ENCODE measurements around the gene LARGE1. TPM values are rescaled to one million over a fixed set of nuclear protein-coding genes. Genes with fewer than 3 reads are reported as not detected.
"Not testable (repeated sequence)": the region's sequence is repeated elsewhere in the genome, so short reads cannot be mapped to it uniquely, and the experiment has no call there.

Gene LARGE1
- total RNA-seq, 2 experiments from 2014 or later: 0.18 to 0.38 TPM

GRCh38 chr22:33575041-33575440, 345.2 kb downstream of the LARGE1 start:
- ChIA-PET CTCF (no interaction called here), POLR2A (interaction anchor here (0.7 kb wide), 1 partner anchor 14 kb away, joined by 3 read pairs; no protein-coding TSS in a partner anchor)
- no peaks in the 10 kb centered on the region for H3K27me3 Mint-ChIP-seq
- no peak overlapping the region for H3K27ac Mint-ChIP-seq
- no peaks in the 10 kb centered on the region for H3K36me3 Mint-ChIP-seq (ENCODE audit: low read depth)
- H3K4me3 Mint-ChIP-seq: no peak overlapping the region
- H3K4me1 Mint-ChIP-seq: no peaks in the 10 kb centered on the region
- peaks cover 6% of the 10 kb centered on the region for H3K9me3 Mint-ChIP-seq
- DNase-seq: no peak

DNA sequence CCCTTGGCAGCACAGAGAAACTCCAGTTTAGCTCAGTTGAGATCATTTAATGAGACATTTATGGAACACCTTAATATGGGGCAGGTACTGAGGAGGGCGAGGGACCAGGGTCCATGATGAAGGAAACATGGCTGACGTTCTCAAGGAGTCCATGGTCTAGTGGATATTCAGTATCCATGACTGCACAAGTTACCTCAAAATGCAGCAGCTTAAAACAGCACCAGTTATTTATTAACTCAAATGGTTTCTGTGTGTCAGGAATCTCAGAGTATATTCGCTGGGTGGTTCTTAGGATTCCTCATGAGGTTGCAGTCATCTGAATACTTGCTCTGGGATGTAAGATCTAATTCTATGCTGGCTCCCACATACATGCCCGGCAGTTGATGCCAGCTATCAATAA, 346.8 kb downstream of the LARGE1 start:
- Mint-ChIP-seq H3K27me3 (no peaks in the 10 kb centered on the region), H3K9me3 (peaks cover 10% of the 10 kb centered on the region), H3K36me3 (ENCODE audit: low read depth) (no peaks in the 10 kb centered on the region), H3K27ac (no peak overlapping the region), H3K4me1 (peaks cover 3% of the 10 kb centered on the region), H3K4me3 (no peak overlapping the region)
- CTCF ChIA-PET: no interaction called here
- POLR2A ChIA-PET: no interaction called here
- no peak for DNase-seq

DNA sequence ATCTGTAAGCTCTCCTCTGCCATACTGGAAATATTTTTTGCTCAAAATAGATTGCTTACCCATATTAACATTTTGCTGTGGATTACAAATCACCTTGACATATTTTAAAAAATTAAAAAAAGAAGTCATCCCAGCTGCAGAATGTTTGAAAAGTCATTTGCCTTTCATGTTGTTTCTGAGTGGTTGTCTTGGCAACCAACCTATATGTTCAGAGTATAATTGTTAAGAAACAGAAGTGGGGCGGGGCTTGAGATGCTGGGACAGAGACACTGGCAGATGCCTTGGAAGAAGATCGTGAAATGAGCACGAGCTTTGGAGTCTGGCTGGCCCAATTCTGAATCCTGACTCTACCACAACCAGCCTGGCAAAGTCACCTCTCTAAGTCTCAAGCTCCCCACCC, 348.2 kb downstream of the LARGE1 start:
- Mint-ChIP-seq H3K27ac (no peak overlapping the region), H3K9me3 (peaks cover 10% of the 10 kb centered on the region), H3K4me3 (no peak overlapping the region), H3K27me3 (no peaks in the 10 kb centered on the region), H3K4me1 (peaks cover 10% of the 10 kb centered on the region), H3K36me3 (ENCODE audit: low read depth) (no peaks in the 10 kb centered on the region)
- ChIA-PET POLR2A (no interaction called here), CTCF (no interaction called here)
- DNase-seq: no peak

DNA sequence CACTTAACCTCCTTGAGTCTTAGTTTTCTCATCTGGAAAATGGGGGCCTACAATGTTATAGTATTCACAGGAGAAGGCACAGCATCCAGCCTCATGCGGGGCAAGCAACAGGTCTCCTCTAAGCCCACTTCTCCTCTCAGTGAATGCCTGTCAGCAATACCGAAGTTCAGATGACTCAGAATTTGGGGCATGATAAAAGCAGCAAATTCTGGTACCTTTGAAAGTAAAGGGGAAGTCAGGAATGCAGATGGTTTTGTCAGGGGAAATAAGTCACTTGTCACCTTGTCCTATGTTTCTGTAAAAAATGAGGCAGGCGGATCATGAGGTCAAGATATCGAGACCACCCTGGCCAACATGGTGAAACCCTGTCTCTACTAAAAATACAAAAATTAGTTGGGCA, 350.2 kb downstream of the LARGE1 start:
- H3K27ac Mint-ChIP-seq: no peak overlapping the region
- ChIA-PET POLR2A (no interaction called here), CTCF (no interaction called here)
- H3K27me3 Mint-ChIP-seq: no peaks in the 10 kb centered on the region
- peaks cover 12% of the 10 kb centered on the region for H3K9me3 Mint-ChIP-seq
- no peaks in the 10 kb centered on the region for H3K36me3 Mint-ChIP-seq (ENCODE audit: low read depth)
- no peak for DNase-seq
- H3K4me1 Mint-ChIP-seq: peaks cover 10% of the 10 kb centered on the region
- H3K4me3 Mint-ChIP-seq: no peak overlapping the region

DNA sequence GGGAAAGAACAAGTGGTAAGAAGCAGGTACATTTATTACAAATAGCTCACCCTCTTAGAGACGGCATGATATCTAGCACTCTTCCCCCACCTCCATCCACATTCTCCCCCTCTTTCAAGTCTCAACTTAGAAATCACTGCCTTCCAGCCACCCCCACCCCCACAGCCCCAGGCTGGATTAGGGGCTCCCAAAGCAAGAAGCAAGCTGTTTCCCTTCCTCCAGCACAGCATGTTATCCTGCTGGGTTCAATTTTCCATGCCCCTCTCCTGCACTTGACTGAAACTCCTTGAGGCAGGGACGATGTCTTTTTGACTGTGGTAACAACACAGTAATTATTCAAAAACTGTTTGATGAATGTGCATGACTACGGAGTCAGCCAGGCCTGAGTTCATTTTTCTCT, 350.7 kb downstream of the LARGE1 start:
- ChIA-PET POLR2A (no interaction called here), CTCF (no interaction called here)
- Mint-ChIP-seq H3K36me3 (ENCODE audit: low read depth) (no peaks in the 10 kb centered on the region), H3K4me3 (no peak overlapping the region), H3K27ac (no peak overlapping the region), H3K27me3 (no peaks in the 10 kb centered on the region), H3K9me3 (peaks cover 12% of the 10 kb centered on the region), H3K4me1 (peaks cover 10% of the 10 kb centered on the region)
- DNase-seq: no peak

GRCh38 chr22:33569018-33569417, 351.3 kb downstream of the LARGE1 start:
- Mint-ChIP-seq H3K9me3 (peaks cover 9% of the 10 kb centered on the region), H3K27me3 (no peaks in the 10 kb centered on the region), H3K4me3 (no peak overlapping the region), H3K4me1 (peaks cover 10% of the 10 kb centered on the region), H3K36me3 (ENCODE audit: low read depth) (no peaks in the 10 kb centered on the region), H3K27ac (no peak overlapping the region)
- DNase-seq: no peak
- CTCF ChIA-PET: no interaction called here
- POLR2A ChIA-PET: no interaction called here

GRCh38 chr22:33566495-33566894, 353.8 kb downstream of the LARGE1 start:
- POLR2A ChIA-PET; H3K4me3 Mint-ChIP-seq; CTCF ChIA-PET; H3K27me3 Mint-ChIP-seq; H3K36me3 Mint-ChIP-seq (ENCODE audit: low read depth); H3K4me1 Mint-ChIP-seq; DNase-seq; H3K27ac Mint-ChIP-seq: not testable (repeated sequence)
- peaks cover 17% of the 10 kb centered on the region for H3K9me3 Mint-ChIP-seq

- Mint-ChIP-seq H3K36me3 (ENCODE audit: low read depth) (no peaks in the 10 kb centered on the region), H3K27me3 (no peaks in the 10 kb centered on the region), H3K9me3 (peaks cover 18% of the 10 kb centered on the region), H3K4me3 (no peak overlapping the region), H3K4me1 (peaks cover 10% of the 10 kb centered on the region), H3K27ac (no peak overlapping the region)
- no peak for DNase-seq
- ChIA-PET CTCF (no interaction called here), POLR2A (no interaction called here)
These were observed 354.7 kb downstream of the LARGE1 start for GRCh38 chr22:33565580-33565995.

GRCh38 chr22:33564683-33565082, 355.6 kb downstream of the LARGE1 start:
- H3K4me1 Mint-ChIP-seq: peaks cover 10% of the 10 kb centered on the region
- ChIA-PET CTCF (no interaction called here), POLR2A (no interaction called here)
- H3K36me3 Mint-ChIP-seq (ENCODE audit: low read depth): no peaks in the 10 kb centered on the region
- peaks cover 27% of the 10 kb centered on the region for H3K9me3 Mint-ChIP-seq
- no peaks in the 10 kb centered on the region for H3K27me3 Mint-ChIP-seq
- no peak for DNase-seq
- no peak overlapping the region for H3K4me3 Mint-ChIP-seq
- no peak overlapping the region for H3K27ac Mint-ChIP-seq

GRCh38 chr22:33563220-33563964, 356.9 kb downstream of the LARGE1 start:
- H3K4me3 Mint-ChIP-seq: no peak overlapping the region
- ChIA-PET POLR2A (no interaction called here), CTCF (no interaction called here)
- DNase-seq: no peak
- no peak overlapping the region for H3K27ac Mint-ChIP-seq
- H3K9me3 Mint-ChIP-seq: peaks cover 22% of the 10 kb centered on the region
- H3K27me3 Mint-ChIP-seq: no peaks in the 10 kb centered on the region
- no peaks in the 10 kb centered on the region for H3K36me3 Mint-ChIP-seq (ENCODE audit: low read depth)
- peaks cover 7% of the 10 kb centered on the region for H3K4me1 Mint-ChIP-seq

- DNase-seq: no peak
- ChIA-PET POLR2A (no interaction called here), CTCF (no interaction called here)
- no peaks in the 10 kb centered on the region for H3K27me3 Mint-ChIP-seq
- no peak overlapping the region for H3K27ac Mint-ChIP-seq
- no peak overlapping the region for H3K4me3 Mint-ChIP-seq
- H3K4me1 Mint-ChIP-seq: no peaks in the 10 kb centered on the region
- peaks cover 26% of the 10 kb centered on the region for H3K9me3 Mint-ChIP-seq
- H3K36me3 Mint-ChIP-seq (ENCODE audit: low read depth): no peaks in the 10 kb centered on the region
These were observed 357.8 kb downstream of the LARGE1 start for GRCh38 chr22:33562501-33562900.

DNA sequence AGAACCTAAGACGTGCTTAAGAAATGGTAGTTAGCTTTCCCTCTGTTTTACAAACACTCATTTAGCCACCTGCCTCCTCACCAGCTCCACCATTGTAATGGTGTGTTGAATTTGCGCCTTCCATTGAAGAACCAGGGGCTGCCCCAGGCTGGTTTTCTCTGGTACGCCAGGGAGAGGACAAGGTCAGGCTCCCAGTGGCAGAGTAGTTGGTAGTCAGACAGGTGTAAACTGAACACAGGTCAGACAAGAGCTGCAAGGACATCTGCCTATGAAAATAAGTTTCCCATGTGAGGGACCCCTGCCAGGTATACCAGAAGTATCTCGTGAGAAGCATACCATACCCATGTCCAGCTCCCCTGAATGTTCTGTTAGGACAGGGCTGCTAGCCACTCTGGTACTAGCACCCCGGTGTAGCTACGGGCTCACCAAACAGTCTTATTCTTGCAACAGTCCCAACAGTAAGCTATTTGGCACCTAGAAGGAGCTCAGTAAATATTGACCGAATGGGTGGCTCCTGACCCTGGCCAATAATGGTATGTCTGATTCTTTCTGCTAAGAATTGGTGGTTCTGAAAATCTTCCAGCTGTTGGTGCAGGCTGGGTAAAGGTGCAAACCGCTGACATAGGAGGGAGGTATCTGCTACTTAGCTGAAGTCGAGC, 359.0 kb downstream of the LARGE1 start:
- ChIA-PET POLR2A (interaction anchor here (0.6 kb wide), 1 partner anchor 14 kb away, joined by 3 read pairs; no protein-coding TSS in a partner anchor), CTCF (no interaction called here)
- Mint-ChIP-seq H3K9me3 (peaks cover 28% of the 10 kb centered on the region), H3K4me1 (no peaks in the 10 kb centered on the region), H3K27me3 (no peaks in the 10 kb centered on the region), H3K36me3 (ENCODE audit: low read depth) (no peaks in the 10 kb centered on the region), H3K27ac (no peak overlapping the region), H3K4me3 (no peak overlapping the region)
- DNase-seq: no peak

GRCh38 chr22:33557836-33558235, 362.4 kb downstream of the LARGE1 start:
- H3K27me3 Mint-ChIP-seq: no peaks in the 10 kb centered on the region
- H3K4me1 Mint-ChIP-seq: peaks cover 9% of the 10 kb centered on the region
- DNase-seq: no peak
- ChIA-PET CTCF (no interaction called here), POLR2A (no interaction called here)
- peaks cover 42% of the 10 kb centered on the region for H3K9me3 Mint-ChIP-seq
- no peak overlapping the region for H3K27ac Mint-ChIP-seq
- no peak overlapping the region for H3K4me3 Mint-ChIP-seq
- no peaks in the 10 kb centered on the region for H3K36me3 Mint-ChIP-seq (ENCODE audit: low read depth)

All from activated CD4-positive, alpha-beta memory T cell treated with anti-CD3 and anti-CD28 coated beads, Interleukin-2, amount 10 ng/mL, durations not matched to agents 7 days and 5 days (primary cell).